ENCODE measurements around the gene ETNK2. TPM values are rescaled to one million over a fixed set of nuclear protein-coding genes. Genes with fewer than 3 reads are reported as not detected.

ETNK2 gene
- total RNA-seq, 1 donor from 2014 or later: 15.6 TPM

DNA sequence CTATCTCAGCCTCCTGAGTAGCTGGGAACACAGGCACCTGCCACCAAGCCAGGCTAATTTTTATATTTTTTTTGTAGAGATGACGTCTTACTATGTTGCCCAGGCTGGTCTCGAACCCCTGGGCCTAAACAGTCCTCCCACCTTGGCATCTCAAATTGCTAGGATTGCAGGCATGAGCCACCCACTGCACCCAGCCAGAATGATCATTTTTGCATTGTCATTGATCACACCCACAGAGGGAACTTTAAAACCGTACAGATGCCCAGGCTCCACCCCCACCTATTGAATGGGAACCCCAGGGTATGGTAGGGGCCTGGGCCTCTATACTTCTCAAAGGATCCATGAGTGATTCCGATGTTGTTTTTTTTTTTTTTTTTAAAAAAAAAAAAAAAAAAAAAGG lies 36.7 kb downstream of the ETNK2 start:
- TF ChIP-seq, protein P1, sequence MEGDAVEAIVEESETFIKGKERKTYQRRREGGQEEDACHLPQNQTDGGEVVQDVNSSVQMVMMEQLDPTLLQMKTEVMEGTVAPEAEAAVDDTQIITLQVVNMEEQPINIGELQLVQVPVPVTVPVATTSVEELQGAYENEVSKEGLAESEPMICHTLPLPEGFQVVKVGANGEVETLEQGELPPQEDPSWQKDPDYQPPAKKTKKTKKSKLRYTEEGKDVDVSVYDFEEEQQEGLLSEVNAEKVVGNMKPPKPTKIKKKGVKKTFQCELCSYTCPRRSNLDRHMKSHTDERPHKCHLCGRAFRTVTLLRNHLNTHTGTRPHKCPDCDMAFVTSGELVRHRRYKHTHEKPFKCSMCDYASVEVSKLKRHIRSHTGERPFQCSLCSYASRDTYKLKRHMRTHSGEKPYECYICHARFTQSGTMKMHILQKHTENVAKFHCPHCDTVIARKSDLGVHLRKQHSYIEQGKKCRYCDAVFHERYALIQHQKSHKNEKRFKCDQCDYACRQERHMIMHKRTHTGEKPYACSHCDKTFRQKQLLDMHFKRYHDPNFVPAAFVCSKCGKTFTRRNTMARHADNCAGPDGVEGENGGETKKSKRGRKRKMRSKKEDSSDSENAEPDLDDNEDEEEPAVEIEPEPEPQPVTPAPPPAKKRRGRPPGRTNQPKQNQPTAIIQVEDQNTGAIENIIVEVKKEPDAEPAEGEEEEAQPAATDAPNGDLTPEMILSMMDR (conservative IDR thresholded peaks at IDR 0.05; ENCODE audit: low read depth, low read length): no peak
- no peak overlapping the region for H3K4me3 ChIP-seq (ENCODE audit: low read depth, low read length)
- no peak for DNase-seq (ENCODE audit: low read depth)

DNA sequence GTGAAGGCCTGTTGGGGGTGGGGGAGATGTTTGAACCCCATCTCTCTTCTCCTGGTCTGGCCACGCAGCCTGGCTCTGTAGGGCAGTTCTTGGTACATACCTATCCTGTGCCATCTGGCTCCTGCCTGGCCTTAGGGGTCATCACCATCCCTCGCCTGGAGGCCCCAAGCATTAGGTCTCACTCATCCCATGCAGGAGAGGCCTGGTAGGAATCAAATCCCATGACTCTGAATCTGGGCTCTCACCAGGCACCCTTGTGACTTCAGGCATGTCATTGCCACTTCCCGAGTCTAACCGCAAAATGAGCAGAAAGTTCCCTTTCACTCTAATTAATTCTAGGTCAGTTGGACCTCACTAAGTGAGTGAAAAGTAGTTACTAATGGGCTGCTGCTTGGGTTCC lies 37.2 kb downstream of the ETNK2 start:
- no peak overlapping the region for H3K4me3 ChIP-seq (ENCODE audit: low read depth, low read length)
- TF ChIP-seq, protein P1 (conservative IDR thresholded peaks at IDR 0.05; ENCODE audit: low read depth, low read length): no peak
- no peak for DNase-seq (ENCODE audit: low read depth)

DNA sequence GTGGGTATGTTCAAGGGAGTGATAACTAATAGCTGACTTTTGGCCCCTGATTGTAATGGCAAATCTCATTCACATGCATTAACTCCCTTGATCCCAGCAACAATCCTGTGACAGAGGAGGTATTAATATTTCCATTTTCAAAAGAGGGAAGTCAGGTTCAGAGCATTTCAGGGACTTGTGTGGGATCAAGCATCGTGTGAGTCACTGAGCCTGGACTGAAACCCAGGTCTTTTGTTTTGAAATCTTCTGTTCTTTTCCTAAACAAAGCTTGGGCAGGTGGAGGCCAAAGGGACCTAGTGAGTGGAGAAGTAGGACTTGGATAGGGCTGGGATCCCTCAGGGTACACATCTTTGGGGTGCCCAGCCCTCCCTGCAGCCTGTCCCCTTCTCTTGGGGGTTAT lies 37.9 kb downstream of the ETNK2 start:
- TF ChIP-seq, protein P1 (conservative IDR thresholded peaks at IDR 0.05; ENCODE audit: low read depth, low read length): no peak
- DNase-seq (ENCODE audit: low read depth): no peak
- no peak overlapping the region for H3K4me3 ChIP-seq (ENCODE audit: low read depth, low read length)

DNA sequence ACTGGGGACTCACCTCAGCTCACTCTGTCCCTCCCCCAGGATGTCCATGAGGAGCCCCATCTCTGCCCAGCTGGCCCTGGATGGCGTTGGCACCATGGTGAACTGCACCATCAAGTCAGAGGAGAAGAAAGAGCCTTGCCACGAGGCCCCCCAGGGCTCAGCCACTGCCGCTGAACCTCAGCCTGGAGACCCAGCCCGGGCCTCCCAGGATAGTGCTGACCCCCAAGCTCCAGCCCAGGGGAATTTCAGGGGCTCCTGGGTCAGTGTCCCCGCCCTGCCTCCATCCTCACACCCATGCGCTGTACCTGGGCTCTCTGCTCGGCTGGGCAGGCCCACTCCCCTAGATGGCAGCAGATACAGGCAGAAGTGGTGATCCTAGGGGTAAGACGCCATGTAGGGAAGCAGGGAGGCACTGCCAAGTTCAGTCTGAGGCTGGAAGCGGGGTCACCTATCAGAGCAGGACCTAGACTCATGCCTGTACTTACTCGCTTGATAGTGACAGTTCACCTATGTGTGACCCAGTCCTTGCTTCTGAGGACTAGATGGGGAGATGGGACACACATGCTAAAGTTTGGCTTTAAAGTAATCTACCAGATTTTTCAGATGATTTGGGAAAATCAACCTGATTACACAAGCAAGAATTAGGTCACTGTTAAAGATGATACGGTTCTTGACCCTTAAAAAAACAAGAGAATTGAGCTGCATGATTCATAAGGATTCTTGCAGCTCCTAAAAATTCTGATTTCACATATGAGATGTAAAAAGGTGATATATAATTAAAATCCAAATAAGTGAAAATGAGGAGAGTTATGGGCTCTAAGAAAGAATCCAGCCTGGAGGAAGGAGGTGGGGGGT lies 38.7 kb downstream of the ETNK2 start:
- TF ChIP-seq, protein P1 (conservative IDR thresholded peaks at IDR 0.05; ENCODE audit: low read depth, low read length): no peak

DNA sequence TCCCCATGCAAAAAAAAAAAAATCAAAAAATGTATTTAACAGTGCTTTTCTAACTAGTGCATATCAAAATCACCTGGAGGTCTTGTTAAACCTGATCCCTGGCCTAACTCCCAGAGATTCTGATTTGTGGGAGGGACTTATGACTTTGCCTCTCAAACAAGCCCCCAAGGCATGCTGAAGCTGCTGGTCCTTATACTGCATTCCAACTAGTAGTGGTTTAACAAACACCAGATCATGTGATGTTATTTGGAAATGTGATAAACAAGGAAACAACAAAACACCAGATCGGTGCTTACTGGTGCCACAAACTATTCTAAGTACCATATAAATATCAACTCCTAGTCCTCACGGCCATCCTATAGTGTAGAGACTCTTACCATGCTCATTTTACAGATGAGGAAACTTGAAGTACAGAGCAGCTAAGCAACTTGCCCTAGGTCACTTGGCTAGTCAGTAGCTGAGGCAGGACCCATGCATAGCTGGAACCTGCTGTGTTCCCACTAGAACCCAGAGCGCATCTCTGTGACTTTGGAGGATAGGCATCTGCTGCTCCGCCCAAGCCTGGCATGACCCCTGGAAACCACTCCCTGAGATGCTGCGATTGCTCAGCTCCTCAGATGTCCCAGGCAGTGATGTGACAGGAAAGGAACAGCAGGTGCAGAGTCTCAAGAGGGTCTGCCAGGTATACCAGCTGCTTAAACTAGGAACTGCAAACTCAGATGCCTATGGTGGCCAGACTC lies 40.8 kb downstream of the ETNK2 start:
- H3K4me3 ChIP-seq (ENCODE audit: low read depth, low read length): no peak overlapping the region
- TF ChIP-seq, protein P1 (conservative IDR thresholded peaks at IDR 0.05; ENCODE audit: low read depth, low read length): no peak
- DNase-seq (ENCODE audit: low read depth): no peak

More for the DNA sequence above, 38.7 kb downstream of the ETNK2 start:
- no peak overlapping the region for H3K4me3 ChIP-seq (ENCODE audit: low read depth, low read length)
- DNase-seq (ENCODE audit: low read depth): no peak

DNA sequence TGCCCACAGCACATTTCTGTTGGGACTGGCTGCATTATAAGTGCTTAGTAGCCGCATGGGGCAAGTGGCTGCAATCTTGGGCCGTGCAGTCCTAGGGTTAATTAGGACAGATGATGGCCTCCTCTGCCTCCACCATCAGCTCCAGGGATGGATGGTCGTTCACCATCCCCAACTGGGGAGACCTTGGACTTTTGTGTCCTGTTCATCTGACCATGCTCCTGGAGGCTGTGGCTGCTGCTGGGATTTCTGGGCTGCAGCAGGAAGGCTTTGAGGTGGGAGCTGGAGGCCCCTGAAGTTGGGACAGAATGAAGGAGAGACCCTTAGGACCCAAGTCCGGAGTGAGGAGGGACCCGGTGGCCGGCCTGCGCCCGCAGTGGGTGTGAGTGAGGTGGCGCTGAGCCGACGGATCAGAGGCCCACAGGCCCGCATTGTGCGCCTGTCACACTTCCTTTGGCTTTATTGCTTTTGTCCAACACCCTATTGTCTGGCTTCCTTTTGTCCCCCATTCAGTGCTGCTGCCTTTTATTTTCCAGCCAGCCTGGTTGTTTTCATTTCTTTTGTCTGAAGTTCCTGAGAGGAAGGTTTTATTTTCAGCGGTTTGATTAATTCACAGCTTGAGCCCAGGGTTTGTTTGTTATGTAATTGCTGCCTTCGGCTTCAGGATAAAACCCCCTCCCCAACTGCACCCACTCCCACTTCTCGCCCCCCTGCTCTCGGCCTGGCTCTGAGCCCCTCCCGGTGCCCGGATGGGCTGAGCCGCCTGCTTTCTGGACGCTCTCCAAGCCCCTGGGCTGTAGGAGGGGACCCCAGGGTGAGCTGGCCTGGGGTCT lies 43.3 kb downstream of the ETNK2 start:
- TF ChIP-seq, protein P1 (conservative IDR thresholded peaks at IDR 0.05; ENCODE audit: low read depth, low read length): no peak
- DNase-seq (ENCODE audit: low read depth): no peak
- no peak overlapping the region for H3K4me3 ChIP-seq (ENCODE audit: low read depth, low read length)
